Liver (tissue), 3 donors: Measurements from ENCODE around the gene METTL5.

ENCODE experiments used
- GABPA ChIP-seq, 2 donors: IDR thresholded peaks in 1 of 2; conservative IDR thresholded peaks in 1 of 2; 2 replicates each; pipeline ENCODE4 v1.6.1; 2016; ENCODE audit warnings: antibody characterized with exemption in 2 of 2, mild to moderate bottlenecking in 1 of 2, moderate library complexity in 1 of 2
- TF ChIP-seq, protein P1 (sequence below): fragments of 150-350 bp; IDR thresholded peaks from 2 replicates; pipeline ENCODE4 v1.5.1; 2017; ENCODE audit warnings: improper control_type of control experiment, low read depth, low read length; ENCODE audit not compliant: missing input control
- TF ChIP-seq, protein P2 (sequence below): IDR thresholded peaks from 2 replicates; pipeline ENCODE4 v1.6.1; 2016; ENCODE audit warnings: antibody characterized with exemption
- donor health status: healthy.
- donor health status: healthy.

DNA sequence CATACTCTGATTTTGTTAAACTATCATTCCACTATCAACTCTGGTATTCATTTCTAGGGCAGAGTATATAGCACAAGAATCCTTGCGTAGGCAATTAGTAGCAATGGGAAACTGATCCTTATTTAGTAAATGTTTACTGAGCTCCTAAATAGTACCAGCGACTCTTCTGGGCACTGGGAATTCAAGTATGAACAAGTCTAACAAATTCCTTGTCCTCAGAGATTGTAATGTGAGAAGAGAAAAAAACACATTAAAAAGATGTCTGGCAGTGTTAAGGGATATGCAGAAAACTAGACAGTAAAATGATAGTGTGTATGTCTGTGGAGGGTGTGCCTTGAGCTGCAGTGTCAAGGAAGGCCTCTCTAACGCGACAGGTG, 721 bp downstream of the METTL5 start:
- TF ChIP-seq, protein P1, sequence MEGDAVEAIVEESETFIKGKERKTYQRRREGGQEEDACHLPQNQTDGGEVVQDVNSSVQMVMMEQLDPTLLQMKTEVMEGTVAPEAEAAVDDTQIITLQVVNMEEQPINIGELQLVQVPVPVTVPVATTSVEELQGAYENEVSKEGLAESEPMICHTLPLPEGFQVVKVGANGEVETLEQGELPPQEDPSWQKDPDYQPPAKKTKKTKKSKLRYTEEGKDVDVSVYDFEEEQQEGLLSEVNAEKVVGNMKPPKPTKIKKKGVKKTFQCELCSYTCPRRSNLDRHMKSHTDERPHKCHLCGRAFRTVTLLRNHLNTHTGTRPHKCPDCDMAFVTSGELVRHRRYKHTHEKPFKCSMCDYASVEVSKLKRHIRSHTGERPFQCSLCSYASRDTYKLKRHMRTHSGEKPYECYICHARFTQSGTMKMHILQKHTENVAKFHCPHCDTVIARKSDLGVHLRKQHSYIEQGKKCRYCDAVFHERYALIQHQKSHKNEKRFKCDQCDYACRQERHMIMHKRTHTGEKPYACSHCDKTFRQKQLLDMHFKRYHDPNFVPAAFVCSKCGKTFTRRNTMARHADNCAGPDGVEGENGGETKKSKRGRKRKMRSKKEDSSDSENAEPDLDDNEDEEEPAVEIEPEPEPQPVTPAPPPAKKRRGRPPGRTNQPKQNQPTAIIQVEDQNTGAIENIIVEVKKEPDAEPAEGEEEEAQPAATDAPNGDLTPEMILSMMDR, result no peak
- TF ChIP-seq, protein P2, sequence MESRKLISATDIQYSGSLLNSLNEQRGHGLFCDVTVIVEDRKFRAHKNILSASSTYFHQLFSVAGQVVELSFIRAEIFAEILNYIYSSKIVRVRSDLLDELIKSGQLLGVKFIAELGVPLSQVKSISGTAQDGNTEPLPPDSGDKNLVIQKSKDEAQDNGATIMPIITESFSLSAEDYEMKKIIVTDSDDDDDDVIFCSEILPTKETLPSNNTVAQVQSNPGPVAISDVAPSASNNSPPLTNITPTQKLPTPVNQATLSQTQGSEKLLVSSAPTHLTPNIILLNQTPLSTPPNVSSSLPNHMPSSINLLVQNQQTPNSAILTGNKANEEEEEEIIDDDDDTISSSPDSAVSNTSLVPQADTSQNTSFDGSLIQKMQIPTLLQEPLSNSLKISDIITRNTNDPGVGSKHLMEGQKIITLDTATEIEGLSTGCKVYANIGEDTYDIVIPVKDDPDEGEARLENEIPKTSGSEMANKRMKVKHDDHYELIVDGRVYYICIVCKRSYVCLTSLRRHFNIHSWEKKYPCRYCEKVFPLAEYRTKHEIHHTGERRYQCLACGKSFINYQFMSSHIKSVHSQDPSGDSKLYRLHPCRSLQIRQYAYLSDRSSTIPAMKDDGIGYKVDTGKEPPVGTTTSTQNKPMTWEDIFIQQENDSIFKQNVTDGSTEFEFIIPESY, result no peak
- TF ChIP-seq GABPA (IDR thresholded peaks at IDR 0.05 in 1 of 2, conservative IDR thresholded peaks at IDR 0.05 in 1 of 2), result no peak
